CD4-positive, alpha-beta memory T cell (primary cell): ENCODE data around the gene RCC1. TPM values are rescaled to one million over a fixed set of nuclear protein-coding genes. Genes with fewer than 3 reads are reported as not detected.
"Not testable (repeated sequence)": the region's sequence is repeated elsewhere in the genome, so short reads cannot be mapped to it uniquely, and the experiment has no call there.

ENCODE experiments used
- CTCF ChIA-PET: fragments of 350-600 bp; sonication (Branson Sonifier 250); formaldehyde crosslinking; loops from one replicate; lab custom pipeline; 2021; ENCODE audit warnings: inconsistent platforms; ENCODE audit not compliant: partially characterized antibody; lab: Charles Lee
- POLR2A ChIA-PET: fragments of 350-600 bp; sonication (Branson Sonifier 250); formaldehyde crosslinking; loops from one replicate; lab custom pipeline; 2021; ENCODE audit not compliant: partially characterized antibody; lab: Charles Lee
- DNase-seq, 5 donors: peaks; one replicate each; pipeline versions ENCODE4 v3.0.0 to v3.0.0-alpha.2; 2020 to 2022; ENCODE audit warnings: mixed read lengths in 1 of 5
- H3K27ac ChIP-seq: one replicate; pipeline ENCODE4 v1.7.0; 2013; ENCODE audit warnings: low read depth, low read length
- H3K27me3 ChIP-seq: 2 replicates; pipeline ENCODE4 v1.7.0; 2013; ENCODE audit warnings: mild to moderate bottlenecking, low read length, moderate library complexity; ENCODE audit not compliant: insufficient read depth
- H3K36me3 ChIP-seq: 2 replicates; pipeline ENCODE4 v1.7.0; 2013; ENCODE audit warnings: mild to moderate bottlenecking, low read length, moderate library complexity; ENCODE audit not compliant: insufficient read depth
- H3K4me1 ChIP-seq: 2 replicates; pipeline ENCODE4 v1.7.0; 2013; ENCODE audit warnings: mild to moderate bottlenecking, low read length, moderate library complexity; ENCODE audit not compliant: insufficient read depth
- H3K4me3 ChIP-seq, 2 donors: one replicate each; pipeline ENCODE4 v1.7.0; 2013; ENCODE audit warnings: low read length in 2 of 2, mild to moderate bottlenecking in 1 of 2
- H3K9me3 ChIP-seq, 2 donors: one replicate each; pipeline ENCODE4 v1.7.0; 2013; ENCODE audit warnings: low read length in 2 of 2, control low read depth in 1 of 2; ENCODE audit not compliant: control insufficient read depth in 1 of 2
- H3K27ac Mint-ChIP-seq, 7 donors: one replicate each; pipeline ENCODE4 v1.8.0; 2020 to 2021; ENCODE audit warnings: mixed read lengths in 7 of 7, mild to moderate bottlenecking in 6 of 7, inconsistent platforms in 3 of 7, moderate library complexity in 3 of 7
- H3K27me3 Mint-ChIP-seq, 2 donors: one replicate each; pipeline ENCODE4 v1.8.0; 2020 to 2021; ENCODE audit warnings: mixed read lengths in 2 of 2
- H3K36me3 Mint-ChIP-seq, 2 donors: one replicate each; pipeline ENCODE4 v1.8.0; 2020 to 2021; ENCODE audit warnings: mixed read lengths in 2 of 2, inconsistent platforms in 1 of 2, mild to moderate bottlenecking in 1 of 2
- H3K4me1 Mint-ChIP-seq, 4 donors: one replicate each; pipeline ENCODE4 v1.8.0; 2020 to 2021; ENCODE audit warnings: mixed read lengths in 4 of 4, mild to moderate bottlenecking in 1 of 4
- H3K4me3 Mint-ChIP-seq, 8 donors: one replicate each; pipeline ENCODE4 v1.8.0; 2020 to 2021; ENCODE audit warnings: mixed read lengths in 8 of 8, mild to moderate bottlenecking in 7 of 8, moderate library complexity in 6 of 8, inconsistent platforms in 3 of 8
- H3K9me3 Mint-ChIP-seq, 8 donors: one replicate each; pipeline ENCODE4 v1.8.0; 2020 to 2021; ENCODE audit warnings: mixed read lengths in 8 of 8, mild to moderate bottlenecking in 5 of 8, inconsistent platforms in 3 of 8, moderate library complexity in 1 of 8
- intact Hi-C: fragments of 100-400 bp; cut with micrococcal nuclease; formaldehyde crosslinking; loops from one replicate; pipeline ENCODE4 v1.15.1; 2023
- polyA plus RNA-seq, 2 donors: library from polyadenylated mRNA; unstranded; fragments of 300-500 nt; fragmentation: Illumina TruSeq; gene quantifications; one replicate each; pipeline ENCODE4 v1.2.3, GENCODE V29; 2021
- total RNA-seq, 2 experiments: library from RNA; stranded (reverse); gene quantifications; one replicate each; pipeline ENCODE4 v1.2.3, GENCODE V29; 2021

Gene RCC1
- total and polyA plus RNA-seq, 4 experiments from 2014 or later = 7.8 to 18.4 (median 14.2) TPM

DNA sequence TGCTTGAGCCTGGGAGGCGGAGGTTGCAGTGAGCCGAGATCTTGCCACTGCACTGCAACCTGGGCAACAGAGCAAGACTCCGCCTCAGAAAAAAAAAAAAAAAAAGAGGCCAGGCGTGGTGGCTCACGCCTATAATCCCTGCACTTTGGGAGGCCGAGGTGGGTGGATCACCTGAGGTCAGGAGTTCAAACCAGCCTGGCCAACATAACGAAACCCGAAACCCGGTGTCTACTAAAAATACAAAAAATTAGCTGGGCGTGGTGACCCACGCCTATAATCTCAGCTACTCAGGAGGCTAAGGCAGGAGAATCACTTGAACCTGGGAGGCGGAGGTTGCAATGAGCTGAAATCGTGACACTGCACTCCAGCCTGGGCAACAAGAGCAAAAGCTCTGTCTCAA is 26.3 kb upstream of the RCC1 start:
- H3K36me3 ChIP-seq = peaks cover 36% of the 10 kb centered on the region
- H3K4me1 ChIP-seq, DNase-seq, H3K27me3 ChIP-seq, H3K4me3 Mint-ChIP-seq, H3K27ac Mint-ChIP-seq, POLR2A ChIA-PET, H3K4me3 ChIP-seq, H3K4me1 Mint-ChIP-seq, H3K9me3 ChIP-seq, H3K27me3 Mint-ChIP-seq, H3K27ac ChIP-seq, intact Hi-C loops, H3K9me3 Mint-ChIP-seq: not testable (repeated sequence)
- H3K36me3 Mint-ChIP-seq = peaks cover 21 to 43% of the 10 kb centered on the region in 2 donors
- CTCF ChIA-PET = interaction anchor here (0.7 to 1.1 kb wide), 2 partner anchors 12 to 192 kb away, joined by 3 read pairs; no protein-coding TSS in a partner anchor

- no peaks in the 10 kb centered on the region for H3K27me3 Mint-ChIP-seq
- peak overlapping the region in 2 of 7 donors; percentile 36 to 70 for H3K27ac Mint-ChIP-seq
- no peaks in the 10 kb centered on the region for H3K9me3 ChIP-seq
- H3K27ac ChIP-seq = no peak overlapping the region
- H3K4me1 Mint-ChIP-seq = no peaks in the 10 kb centered on the region
- no peak overlapping the region for H3K4me3 ChIP-seq
- peaks cover 24 to 43% of the 10 kb centered on the region in 2 donors for H3K36me3 Mint-ChIP-seq
- no peaks in the 10 kb centered on the region for H3K27me3 ChIP-seq
- H3K4me1 ChIP-seq = no peaks in the 10 kb centered on the region
- ChIA-PET POLR2A (no interaction called here), CTCF (interaction anchor here (1.1 kb wide), 1 partner anchor 13 kb away, joined by 3 read pairs; no protein-coding TSS in a partner anchor)
- intact Hi-C loops = no loop called here
- no peaks in the 10 kb centered on the region for H3K9me3 Mint-ChIP-seq
- DNase-seq = no peak
- H3K4me3 Mint-ChIP-seq = no peak overlapping the region
- H3K36me3 ChIP-seq = peaks cover 36% of the 10 kb centered on the region
These were observed 25.5 kb upstream of the RCC1 start for GRCh38 chr1:28480308-28480707.

DNA sequence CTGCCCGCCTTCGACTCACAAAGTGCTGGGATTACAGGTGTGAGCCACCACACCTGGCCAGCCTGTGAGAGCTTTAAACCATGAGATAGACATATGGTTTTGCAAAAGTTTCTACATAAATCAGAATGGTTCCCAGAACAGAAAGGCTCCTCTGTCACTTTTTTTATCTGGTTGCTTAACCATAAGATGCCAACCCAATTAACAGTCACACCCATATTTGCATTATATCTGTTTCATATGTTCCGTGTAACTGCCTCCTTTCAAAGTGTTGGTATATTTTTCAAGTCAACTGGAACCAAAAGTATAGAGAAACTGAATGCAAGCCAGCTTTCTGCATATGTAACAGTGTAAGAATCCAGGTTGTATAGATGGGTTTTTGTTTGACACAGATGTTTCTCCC is 23.7 kb upstream of the RCC1 start:
- POLR2A ChIA-PET = interaction anchor here (0.8 to 1.6 kb wide), 2 partner anchors 98 to 161 kb away, joined by 3 to 5 read pairs; no protein-coding TSS in a partner anchor
- intact Hi-C loops = no loop called here
- peak overlapping the region in 1 of 7 donors; percentile 17 for H3K27ac Mint-ChIP-seq
- H3K4me3 Mint-ChIP-seq = no peak overlapping the region
- H3K4me1 Mint-ChIP-seq = no peaks in the 10 kb centered on the region
- no peaks in the 10 kb centered on the region for H3K4me1 ChIP-seq
- no peak for DNase-seq
- no peaks in the 10 kb centered on the region for H3K27me3 Mint-ChIP-seq
- H3K27me3 ChIP-seq = no peaks in the 10 kb centered on the region
- H3K9me3 Mint-ChIP-seq = no peaks in the 10 kb centered on the region
- H3K27ac ChIP-seq = no peak overlapping the region
- peaks cover 17 to 37% of the 10 kb centered on the region in 2 donors for H3K36me3 Mint-ChIP-seq
- peaks cover 36% of the 10 kb centered on the region for H3K36me3 ChIP-seq
- CTCF ChIA-PET = no interaction called here
- H3K9me3 ChIP-seq = no peaks in the 10 kb centered on the region
- H3K4me3 ChIP-seq = no peak overlapping the region

GRCh38 chr1:28482702-28483101 is 23.1 kb upstream of the RCC1 start:
- ChIA-PET POLR2A (interaction anchor here (0.8 to 1.6 kb wide), 3 partner anchors 23 to 161 kb away, joined by 3 to 5 read pairs (median 3); partner anchors contain the start of gene RCC1), CTCF (no interaction called here)
- Histone ChIP-seq H3K27ac (no peak overlapping the region), H3K27me3 (no peaks in the 10 kb centered on the region), H3K36me3 (peaks cover 34% of the 10 kb centered on the region), H3K4me1 (no peaks in the 10 kb centered on the region), H3K4me3 (no peak overlapping the region), H3K9me3 (no peaks in the 10 kb centered on the region)
- Mint-ChIP-seq H3K36me3 (peaks cover 14 to 34% of the 10 kb centered on the region in 2 donors), H3K27ac (peak overlapping the region in 2 of 7 donors; percentile 12 to 17), H3K4me1 (no peaks in the 10 kb centered on the region), H3K27me3 (no peaks in the 10 kb centered on the region), H3K9me3 (no peaks in the 10 kb centered on the region), H3K4me3 (no peak overlapping the region)
- no peak for DNase-seq
- intact Hi-C loops = no loop called here

DNA sequence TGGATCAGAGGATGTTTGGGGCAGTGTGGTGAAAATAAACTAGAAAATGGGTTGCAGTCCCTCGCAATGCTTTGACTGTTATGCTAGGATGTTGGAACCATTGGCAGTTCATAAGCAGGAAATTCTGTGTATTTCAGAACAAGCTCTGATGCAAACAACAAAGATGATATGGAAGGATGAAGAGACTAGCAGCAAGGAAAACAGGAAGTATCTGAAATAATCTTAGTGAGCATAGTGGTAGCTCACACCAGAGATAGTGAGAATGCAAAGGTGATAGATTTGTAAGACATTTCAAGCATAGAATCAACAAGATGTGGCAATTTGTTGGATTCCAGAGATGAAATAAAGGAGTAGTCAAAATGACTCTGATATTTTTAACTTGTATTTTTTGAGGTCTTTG is 11.1 kb upstream of the RCC1 start:
- Mint-ChIP-seq H3K9me3 (no peaks in the 10 kb centered on the region), H3K27ac (peak overlapping the region in 5 of 7 donors; percentile 5 to 88 (median 83)), H3K4me1 (peaks cover 0 to 5% (median 4%) of the 10 kb centered on the region in 4 donors), H3K27me3 (no peaks in the 10 kb centered on the region), H3K4me3 (no peak overlapping the region), H3K36me3 (peaks cover 37 to 46% of the 10 kb centered on the region in 2 donors)
- ChIA-PET POLR2A (interaction anchor here (0.6 to 2.0 kb wide), 2 partner anchors 11 to 175 kb away, joined by 3 to 6 read pairs; partner anchors contain the start of gene RCC1), CTCF (no interaction called here)
- Histone ChIP-seq H3K4me3 (no peak overlapping the region), H3K4me1 (no peaks in the 10 kb centered on the region), H3K27me3 (no peaks in the 10 kb centered on the region), H3K9me3 (no peaks in the 10 kb centered on the region), H3K36me3 (peaks cover 19% of the 10 kb centered on the region), H3K27ac (no peak overlapping the region)
- intact Hi-C loops = no loop called here
- no peak for DNase-seq

GRCh38 chr1:28499553-28499952 is 6.3 kb upstream of the RCC1 start:
- intact Hi-C loops = no loop called here
- CTCF ChIA-PET = interaction anchor here (0.8 kb wide), 1 partner anchor 290 kb away, joined by 3 read pairs; no protein-coding TSS in a partner anchor
- no peaks in the 10 kb centered on the region for H3K9me3 ChIP-seq

GRCh38 chr1:28501925-28502324 is 3.9 kb upstream of the RCC1 start:
- H3K36me3 Mint-ChIP-seq = peaks cover 7 to 22% of the 10 kb centered on the region in 2 donors
- H3K9me3 Mint-ChIP-seq = peaks cover 0 to 2% (median 0%) of the 10 kb centered on the region in 8 donors
- no peak overlapping the region for H3K4me3 Mint-ChIP-seq
- H3K27ac Mint-ChIP-seq = peak overlapping the region in 2 of 7 donors; percentile 33 to 36
- Histone ChIP-seq H3K4me1 (no peaks in the 10 kb centered on the region), H3K27me3 (no peaks in the 10 kb centered on the region), H3K9me3 (no peaks in the 10 kb centered on the region), H3K27ac (no peak overlapping the region), H3K4me3 (no peak overlapping the region), H3K36me3 (peaks cover 2% of the 10 kb centered on the region)
- ChIA-PET POLR2A (no interaction called here), CTCF (no interaction called here)
- H3K27me3 Mint-ChIP-seq = no peaks in the 10 kb centered on the region
- intact Hi-C loops = no loop called here
- no peak for DNase-seq
- H3K4me1 Mint-ChIP-seq = peaks cover 5 to 17% (median 7%) of the 10 kb centered on the region in 4 donors

More at GRCh38 chr1:28499553-28499952, 6.3 kb upstream of the RCC1 start:
- no peak for DNase-seq
- H3K27ac Mint-ChIP-seq = peak overlapping the region in 2 of 7 donors; percentile 59 to 63
- Histone ChIP-seq H3K36me3 (peaks cover 8% of the 10 kb centered on the region), H3K4me3 (no peak overlapping the region), H3K27me3 (no peaks in the 10 kb centered on the region), H3K4me1 (no peaks in the 10 kb centered on the region), H3K27ac (no peak overlapping the region)
- no peaks in the 10 kb centered on the region for H3K9me3 Mint-ChIP-seq
- peaks cover 20 to 26% of the 10 kb centered on the region in 2 donors for H3K36me3 Mint-ChIP-seq
- POLR2A ChIA-PET = interaction anchor here (1.0 kb wide), 1 partner anchor 11 kb away, joined by 3 read pairs; no protein-coding TSS in a partner anchor
- peaks cover 0 to 3% (median 3%) of the 10 kb centered on the region in 4 donors for H3K4me1 Mint-ChIP-seq
- H3K4me3 Mint-ChIP-seq = no peak overlapping the region
- H3K27me3 Mint-ChIP-seq = no peaks in the 10 kb centered on the region
